Naive thymus-derived CD4-positive, alpha-beta T cell (primary cell): ENCODE measurements around the gene PRDM16. TPM values are rescaled to one million over a fixed set of nuclear protein-coding genes. Genes with fewer than 3 reads are reported as not detected.

Experiments
- ATAC-seq: fragments of 150-1000 bp; cut with Tn5 transposase; 2 replicates; pipeline ENCODE4 v1.10.0; 2021; ENCODE audit warnings: mild to moderate bottlenecking, moderate library complexity
- CTCF ChIA-PET: fragments of 350-600 bp; sonication (Branson Sonifier 250); formaldehyde crosslinking; loops from one replicate; lab custom pipeline; 2021; ENCODE audit warnings: antibody characterized with exemption; lab: Charles Lee
- POLR2A ChIA-PET: fragments of 350-600 bp; sonication (Branson Sonifier 250); formaldehyde crosslinking; loops from one replicate; lab custom pipeline; 2021; ENCODE audit warnings: antibody characterized with exemption, inconsistent platforms; lab: Charles Lee
- DNase-seq, 9 donors: peaks; one replicate each; pipeline versions ENCODE4 v3.0.0 to v3.0.0-alpha.2; 2020 to 2022; ENCODE audit warnings: mixed read lengths in 1 of 9
- H3K27ac ChIP-seq: one replicate; pipeline ENCODE4 v1.7.0; 2013; ENCODE audit warnings: mild to moderate bottlenecking, low read depth, low read length, moderate library complexity
- H3K27me3 ChIP-seq, 2 donors: one replicate each; pipeline ENCODE4 v1.7.0; 2013; ENCODE audit warnings: low read length in 2 of 2, mild to moderate bottlenecking in 2 of 2, moderate library complexity in 2 of 2; ENCODE audit not compliant: control insufficient read depth in 2 of 2, insufficient read depth in 2 of 2
- H3K36me3 ChIP-seq, 3 experiments: 1 replicate in 2 of 3; 2 replicates in 1 of 3; pipeline ENCODE4 v1.7.0; 2013; ENCODE audit warnings: low read length in 3 of 3, mild to moderate bottlenecking in 3 of 3, moderate library complexity in 1 of 3; ENCODE audit not compliant: insufficient read depth in 3 of 3, control insufficient read depth in 2 of 3
- H3K4me1 ChIP-seq, 2 donors: one replicate each; pipeline ENCODE4 v1.7.0; 2013; ENCODE audit warnings: low read length in 2 of 2, mild to moderate bottlenecking in 2 of 2, moderate library complexity in 1 of 2; ENCODE audit not compliant: control insufficient read depth in 2 of 2, insufficient read depth in 2 of 2
- H3K4me3 ChIP-seq: 2 replicates; pipeline ENCODE4 v1.7.0; 2013; ENCODE audit warnings: mild to moderate bottlenecking, low read length
- H3K9me3 ChIP-seq, 3 experiments: 1 replicate in 2 of 3; 2 replicates in 1 of 3; pipeline ENCODE4 v1.7.0; 2013; ENCODE audit warnings: low read length in 3 of 3; ENCODE audit not compliant: control insufficient read depth in 2 of 3
- H3K27ac Mint-ChIP-seq, 9 donors: one replicate each; pipeline ENCODE4 v1.8.0; 2020 to 2022; ENCODE audit warnings: mixed read lengths in 9 of 9, mild to moderate bottlenecking in 8 of 9, moderate library complexity in 5 of 9, inconsistent platforms in 2 of 9
- H3K27me3 Mint-ChIP-seq, 5 donors: one replicate each; pipeline ENCODE4 v1.8.0; 2021 to 2022; ENCODE audit warnings: mixed read lengths in 5 of 5, mild to moderate bottlenecking in 1 of 5
- H3K36me3 Mint-ChIP-seq, 5 donors: one replicate each; pipeline ENCODE4 v1.8.0; 2020 to 2022; ENCODE audit warnings: mixed read lengths in 5 of 5, mild to moderate bottlenecking in 3 of 5, inconsistent platforms in 1 of 5
- H3K4me1 Mint-ChIP-seq, 7 donors: one replicate each; pipeline ENCODE4 v1.8.0; 2020 to 2022; ENCODE audit warnings: mixed read lengths in 7 of 7, mild to moderate bottlenecking in 3 of 7, inconsistent platforms in 1 of 7
- H3K4me3 Mint-ChIP-seq, 10 donors: one replicate each; pipeline ENCODE4 v1.8.0; 2020 to 2022; ENCODE audit warnings: mild to moderate bottlenecking in 10 of 10, mixed read lengths in 10 of 10, moderate library complexity in 6 of 10, inconsistent platforms in 2 of 10
- H3K9me3 Mint-ChIP-seq, 11 donors: one replicate each; pipeline ENCODE4 v1.8.0; 2020 to 2022; ENCODE audit warnings: mixed read lengths in 11 of 11, mild to moderate bottlenecking in 4 of 11, inconsistent platforms in 1 of 11, moderate library complexity in 1 of 11
- intact Hi-C, 2 donors: fragments of 100-400 bp; cut with micrococcal nuclease; formaldehyde crosslinking; loops; one replicate each; pipeline ENCODE4 v1.15.1; 2023
- polyA plus RNA-seq, 2 donors: library from polyadenylated mRNA; unstranded; fragments of 300-500 nt; fragmentation: Illumina TruSeq; gene quantifications; one replicate each; pipeline ENCODE4 v1.2.3, GENCODE V29; 2021
- total RNA-seq, 6 experiments: library from RNA in 5 of 6; stranded (reverse) in 5 of 6; gene quantifications; 1 replicate in 5 of 6; 2 replicates in 1 of 6; pipeline ENCODE4 v1.2.3 and lab custom pipeline; 2021 to 2026

The PRDM16 gene
- total and polyA plus RNA-seq, 7 experiments from 2014 or later: 0.05 to 0.61 (median 0.36) TPM; not detected in 2

- H3K36me3 ChIP-seq: no peaks in the 10 kb centered on the region
- no peak overlapping the region for H3K4me3 Mint-ChIP-seq
- no peaks in the 10 kb centered on the region for H3K9me3 Mint-ChIP-seq
- H3K4me3 ChIP-seq: no peak overlapping the region
- DNase-seq (no peak), ATAC-seq (no peak)
- no peak overlapping the region for H3K27ac ChIP-seq
- peaks cover 0 to 3% (median 0%) of the 10 kb centered on the region in 7 donors for H3K4me1 Mint-ChIP-seq
- H3K4me1 ChIP-seq: no peaks in the 10 kb centered on the region
- POLR2A ChIA-PET: no interaction called here
- H3K27me3 Mint-ChIP-seq: no peaks in the 10 kb centered on the region
- H3K27ac Mint-ChIP-seq: no peak overlapping the region
- H3K27me3 ChIP-seq: no peaks in the 10 kb centered on the region
- intact Hi-C loops: no loop called here
- H3K36me3 Mint-ChIP-seq: no peaks in the 10 kb centered on the region
- CTCF ChIA-PET: no interaction called here
- no peaks in the 10 kb centered on the region for H3K9me3 ChIP-seq
These were observed 398.4 kb downstream of the PRDM16 start for GRCh38 chr1:3467096-3468036.

- Mint-ChIP-seq H3K4me1 (peaks cover 0 to 3% (median 0%) of the 10 kb centered on the region in 7 donors), H3K36me3 (no peaks in the 10 kb centered on the region), H3K9me3 (no peaks in the 10 kb centered on the region), H3K27me3 (peaks cover 0 to under 1% (median 0%) of the 10 kb centered on the region in 5 donors), H3K4me3 (no peak overlapping the region), H3K27ac (no peak overlapping the region)
- ATAC-seq (no peak), DNase-seq (no peak)
- intact Hi-C loops: no loop called here
- Histone ChIP-seq H3K9me3 (no peaks in the 10 kb centered on the region), H3K4me3 (no peak overlapping the region), H3K27me3 (no peaks in the 10 kb centered on the region), H3K27ac (no peak overlapping the region), H3K4me1 (no peaks in the 10 kb centered on the region), H3K36me3 (no peaks in the 10 kb centered on the region)
- CTCF ChIA-PET: no interaction called here
- POLR2A ChIA-PET: no interaction called here
These were observed 399.5 kb downstream of the PRDM16 start for GRCh38 chr1:3468236-3469103.

GRCh38 chr1:3469104-3469848, 400.3 kb downstream of the PRDM16 start:
- H3K4me3 Mint-ChIP-seq: no peak overlapping the region
- no peak overlapping the region for H3K4me3 ChIP-seq
- no peaks in the 10 kb centered on the region for H3K27me3 ChIP-seq
- H3K36me3 ChIP-seq: no peaks in the 10 kb centered on the region
- H3K27ac Mint-ChIP-seq: no peak overlapping the region
- ATAC-seq (no peak), DNase-seq (no peak)
- H3K9me3 ChIP-seq: no peaks in the 10 kb centered on the region
- H3K27me3 Mint-ChIP-seq: peaks cover 0 to 6% (median 0%) of the 10 kb centered on the region in 5 donors
- H3K27ac ChIP-seq: no peak overlapping the region
- POLR2A ChIA-PET: no interaction called here
- no peaks in the 10 kb centered on the region for H3K4me1 ChIP-seq
- H3K36me3 Mint-ChIP-seq: no peaks in the 10 kb centered on the region
- CTCF ChIA-PET: no interaction called here
- H3K4me1 Mint-ChIP-seq: peaks cover 0 to 3% (median 0%) of the 10 kb centered on the region in 7 donors
- H3K9me3 Mint-ChIP-seq: peaks cover 0 to 2% (median 0%) of the 10 kb centered on the region in 11 donors
- intact Hi-C loops: no loop called here

- Histone ChIP-seq H3K4me3 (no peak overlapping the region), H3K27me3 (no peaks in the 10 kb centered on the region), H3K9me3 (no peaks in the 10 kb centered on the region), H3K27ac (no peak overlapping the region), H3K36me3 (no peaks in the 10 kb centered on the region), H3K4me1 (no peaks in the 10 kb centered on the region)
- ATAC-seq: no peak
- Mint-ChIP-seq H3K27me3 (peaks cover 0 to 6% (median 0%) of the 10 kb centered on the region in 5 donors), H3K27ac (peak overlapping the region in 1 of 9 donors; percentile 9), H3K4me1 (peaks cover 0 to 3% (median 0%) of the 10 kb centered on the region in 7 donors), H3K9me3 (peaks cover 0 to 2% (median 0%) of the 10 kb centered on the region in 11 donors), H3K4me3 (no peak overlapping the region), H3K36me3 (no peaks in the 10 kb centered on the region)
- no peak for DNase-seq
- ChIA-PET CTCF (no interaction called here), POLR2A (no interaction called here)
- intact Hi-C loops: no loop called here
These were observed 401.0 kb downstream of the PRDM16 start for GRCh38 chr1:3469849-3470649.

- intact Hi-C loops: no loop called here
- H3K4me3 Mint-ChIP-seq: no peak overlapping the region
- H3K36me3 Mint-ChIP-seq: no peaks in the 10 kb centered on the region
- H3K27ac ChIP-seq: no peak overlapping the region
- peak overlapping the region in 1 of 9 donors; percentile 9 for H3K27ac Mint-ChIP-seq
- H3K36me3 ChIP-seq: no peaks in the 10 kb centered on the region
- no peak overlapping the region for H3K4me3 ChIP-seq
- ChIA-PET CTCF (interaction anchor here (1.4 kb wide), 1 partner anchor 18 kb away, joined by 5 read pairs; no protein-coding TSS in a partner anchor), POLR2A (no interaction called here)
- peaks cover 0 to 2% (median 0%) of the 10 kb centered on the region in 11 donors for H3K9me3 Mint-ChIP-seq
- no peaks in the 10 kb centered on the region for H3K9me3 ChIP-seq
- DNase-seq (no peak), ATAC-seq (no peak)
- H3K27me3 ChIP-seq: no peaks in the 10 kb centered on the region
- H3K4me1 ChIP-seq: no peaks in the 10 kb centered on the region
- H3K27me3 Mint-ChIP-seq: peaks cover 0 to 6% (median 0%) of the 10 kb centered on the region in 5 donors
- H3K4me1 Mint-ChIP-seq: peaks cover 0 to 2% (median 0%) of the 10 kb centered on the region in 7 donors
These were observed 401.8 kb downstream of the PRDM16 start for GRCh38 chr1:3470650-3471355.
